ENCODE data around the gene KLK13. TPM values are rescaled to one million over a fixed set of nuclear protein-coding genes. Genes with fewer than 3 reads are reported as not detected.

KLK13 gene
- polyA plus RNA-seq, 1 experiment, result not detected

- no peak for DNase-seq (ENCODE audit: low read depth)
- no peaks in the 10 kb centered on the region for H3K27me3 ChIP-seq (ENCODE audit: control insufficient read depth, insufficient read depth, low read length)
- ChIA-PET POLR2A (no interaction called here), CTCF (interaction anchor here (0.6 to 1.5 kb wide), 12 partner anchors 8 to 591 kb away, joined by 3 to 6 read pairs (median 3); no protein-coding TSS in a partner anchor)
- peaks cover 6% of the 10 kb centered on the region for H3K36me3 ChIP-seq (ENCODE audit: control insufficient read depth, insufficient read depth, low read length)
- H3K4me3 ChIP-seq (ENCODE audit: low read depth, low read length), result no peak overlapping the region
- TF ChIP-seq CTCF (IDR thresholded peaks at IDR 0.05; ENCODE audit: insufficient read depth, low read depth, low read length), result no peak
Measured at GRCh38 chr19:51096473-51097165, 31.7 kb upstream of the KLK13 start.

DNA sequence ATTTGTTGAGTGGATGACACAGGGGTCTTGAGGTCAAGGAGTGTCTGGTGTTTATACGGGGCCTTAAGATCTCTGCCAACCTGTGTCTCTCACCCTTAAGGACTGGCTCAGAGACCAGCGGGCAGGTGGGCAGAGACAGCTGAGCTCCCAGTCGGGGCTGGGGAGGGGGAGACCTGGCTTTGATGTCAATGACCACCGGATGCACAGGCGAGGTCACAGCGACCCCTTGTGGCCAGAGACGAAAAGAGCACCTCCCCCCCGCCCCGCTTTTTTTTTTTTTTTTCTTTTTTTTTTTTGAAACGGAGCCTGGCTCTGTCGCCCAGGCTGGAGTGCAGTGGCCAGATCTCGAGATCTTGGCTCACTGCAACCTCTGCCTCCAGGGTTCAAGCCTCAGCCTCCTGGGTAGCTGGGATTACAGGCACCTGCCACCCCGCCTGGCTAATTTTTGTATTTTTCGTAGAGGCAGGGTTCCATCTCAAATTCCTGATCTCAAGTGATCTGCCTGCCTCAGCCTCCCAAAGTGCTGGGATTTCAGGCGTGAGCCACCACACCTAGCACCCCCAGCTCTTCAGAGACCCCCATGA is 29.9 kb upstream of the KLK13 start:
- peak; percentile 73 for TF ChIP-seq CTCF (IDR thresholded peaks at IDR 0.05; ENCODE audit: insufficient read depth, low read depth, low read length)
- H3K36me3 ChIP-seq (ENCODE audit: control insufficient read depth, insufficient read depth, low read length), result peaks cover 6% of the 10 kb centered on the region
- POLR2A ChIA-PET, result no interaction called here
- H3K27me3 ChIP-seq (ENCODE audit: control insufficient read depth, insufficient read depth, low read length), result no peaks in the 10 kb centered on the region
- DNase-seq (ENCODE audit: low read depth), result no peak
- H3K4me3 ChIP-seq (ENCODE audit: low read depth, low read length), result no peak overlapping the region
- CTCF ChIA-PET, result interaction anchor here (0.6 to 1.6 kb wide), 4 partner anchors 8 to 114 kb away, joined by 3 to 4 read pairs (median 4); partner anchors contain the start of gene KLK8

GRCh38 chr19:51093510-51094345 is 28.8 kb upstream of the KLK13 start:
- ChIA-PET POLR2A (no interaction called here), CTCF (interaction anchor here (1.4 to 1.6 kb wide), 2 partner anchors 9 to 20 kb away, joined by 4 read pairs; no protein-coding TSS in a partner anchor)
- TF ChIP-seq CTCF (IDR thresholded peaks at IDR 0.05; ENCODE audit: insufficient read depth, low read depth, low read length), result no peak
- H3K36me3 ChIP-seq (ENCODE audit: control insufficient read depth, insufficient read depth, low read length), result peaks cover 6% of the 10 kb centered on the region
- no peak for DNase-seq (ENCODE audit: low read depth)
- H3K4me3 ChIP-seq (ENCODE audit: low read depth, low read length), result no peak overlapping the region
- H3K27me3 ChIP-seq (ENCODE audit: control insufficient read depth, insufficient read depth, low read length), result no peaks in the 10 kb centered on the region

- no peak for TF ChIP-seq CTCF (IDR thresholded peaks at IDR 0.05; ENCODE audit: insufficient read depth, low read depth, low read length)
- no peaks in the 10 kb centered on the region for H3K27me3 ChIP-seq (ENCODE audit: control insufficient read depth, insufficient read depth, low read length)
- no peak overlapping the region for H3K4me3 ChIP-seq (ENCODE audit: low read depth, low read length)
- DNase-seq (ENCODE audit: low read depth), result no peak
- H3K36me3 ChIP-seq (ENCODE audit: control insufficient read depth, insufficient read depth, low read length), result peaks cover 5% of the 10 kb centered on the region
- ChIA-PET POLR2A (no interaction called here), CTCF (no interaction called here)
Measured at GRCh38 chr19:51093101-51093500, 28.2 kb upstream of the KLK13 start.

Measured in BJ (cell line).